ENCODE data around the gene JAK1. TPM values are rescaled to one million over a fixed set of nuclear protein-coding genes. Genes with fewer than 3 reads are reported as not detected.

JAK1 gene
- total and polyA plus RNA-seq, 9 of the 15 experiments (the other 6 are each of a cell fraction or from before 2014, with no cell fraction given) = 9.7 to 44.1 (median 42.5) TPM

DNA sequence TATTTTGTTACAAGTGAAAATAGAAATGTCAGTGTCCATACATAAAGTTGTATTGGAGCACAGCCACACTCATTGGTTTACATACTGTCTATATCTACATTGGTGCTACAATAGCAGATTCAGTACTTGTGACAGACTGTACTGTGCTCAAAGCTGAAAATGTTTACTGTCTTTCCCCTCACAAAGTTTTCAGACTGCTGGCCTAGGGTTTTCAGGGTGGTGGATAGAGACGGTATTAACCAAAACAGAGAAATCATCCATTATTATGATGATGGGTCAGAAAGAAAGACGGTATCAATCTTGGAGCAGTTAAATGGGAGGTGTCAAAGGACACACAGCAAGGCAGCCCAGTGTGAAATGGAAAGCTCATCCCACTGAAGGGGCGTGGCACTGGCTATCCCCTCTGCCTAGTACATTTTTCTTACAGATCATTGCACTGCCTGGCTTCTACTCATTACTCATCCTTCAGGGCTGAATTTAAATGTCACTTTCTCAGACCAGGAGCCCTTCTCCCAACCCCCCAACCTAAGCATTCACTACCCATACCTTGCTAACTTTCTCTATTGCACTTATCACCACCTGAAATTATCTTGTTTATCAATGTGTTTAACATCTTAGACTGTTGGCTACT, 10.2 kb downstream of the JAK1 start (continued):
- TF ChIP-seq SMARCA4 (IDR thresholded peaks at IDR 0.05) (0 out of 2 replicates have a peak, but pooled peaks have one; percentile 47), MEIS2 (IDR thresholded peaks at IDR 0.05; ENCODE audit: partially characterized antibody) (peak; percentile 83), POLR2AphosphoS2 (IDR thresholded peaks at IDR 0.05; ENCODE audit: low read length) (no peak), JUND (IDR thresholded peaks at IDR 0.05; ENCODE audit: borderline replicate concordance, low read depth, low read length) (peak; percentile 44; the same call in 1 of the 2 replicates), JUND (tag; IDR thresholded peaks at IDR 0.05; ENCODE audit: borderline replicate concordance, low read depth, low read length) (0 out of 3 replicates have a peak, but pooled peaks have one; percentile 16), L3MBTL2 (IDR thresholded peaks at IDR 0.05) (peak; percentile 32; the same call in 1 of the 2 replicates), KLF13 (tag; IDR thresholded peaks at IDR 0.05; ENCODE audit: borderline replicate concordance, low read depth) (0 out of 2 replicates have a peak, but pooled peaks have one; percentile 47), JUN (IDR thresholded peaks at IDR 0.05; ENCODE audit: borderline replicate concordance, low read depth, low read length) (peak; percentile 60; the same call in 1 of the 2 replicates), JUN (CRISPR knock-in tag; IDR thresholded peaks at IDR 0.05; ENCODE audit: borderline replicate concordance) (no peak), SMARCC2 (IDR thresholded peaks at IDR 0.05; ENCODE audit: low read depth) (0 out of 2 replicates have a peak, but pooled peaks have one; percentile 35), SP2 (IDR thresholded peaks at IDR 0.05; ENCODE audit: extremely low read depth, low read depth, low read length, poor library complexity, severe bottlenecking) (no peak), RCOR1 (IDR thresholded peaks at IDR 0.05; ENCODE audit: borderline replicate concordance in 1 of 2, low read depth in 2 of 2, low read length in 2 of 2) (0 out of 4 replicates have a peak, but pooled peaks of 1 of the 2 experiments have one; percentile 48), NRF1 (conservative IDR thresholded peaks at IDR 0.05 in 1 of 2, IDR thresholded peaks at IDR 0.05 in 1 of 2) (0 out of 4 replicates have a peak, but pooled peaks of 1 of the 2 experiments have one; percentile 15), FOSL1 (tag; conservative IDR thresholded peaks at IDR 0.05) (peak; percentile 33), CTBP1 (IDR thresholded peaks at IDR 0.05; ENCODE audit: borderline replicate concordance) (peak; percentile 15; the same call in 1 of the 2 replicates), PHF21A (IDR thresholded peaks at IDR 0.05; ENCODE audit: borderline replicate concordance, low read depth) (no peak), ATF7 (IDR thresholded peaks at IDR 0.05) (peak; percentile 44; the same call in 1 of the 2 replicates), ZNF431 (CRISPR knock-in tag; IDR thresholded peaks at IDR 0.05) (no peak)
- TF ChIP-seq, protein P1, sequence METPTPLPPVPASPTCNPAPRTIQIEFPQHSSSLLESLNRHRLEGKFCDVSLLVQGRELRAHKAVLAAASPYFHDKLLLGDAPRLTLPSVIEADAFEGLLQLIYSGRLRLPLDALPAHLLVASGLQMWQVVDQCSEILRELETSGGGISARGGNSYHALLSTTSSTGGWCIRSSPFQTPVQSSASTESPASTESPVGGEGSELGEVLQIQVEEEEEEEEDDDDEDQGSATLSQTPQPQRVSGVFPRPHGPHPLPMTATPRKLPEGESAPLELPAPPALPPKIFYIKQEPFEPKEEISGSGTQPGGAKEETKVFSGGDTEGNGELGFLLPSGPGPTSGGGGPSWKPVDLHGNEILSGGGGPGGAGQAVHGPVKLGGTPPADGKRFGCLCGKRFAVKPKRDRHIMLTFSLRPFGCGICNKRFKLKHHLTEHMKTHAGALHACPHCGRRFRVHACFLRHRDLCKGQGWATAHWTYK (CRISPR knock-in tag; IDR thresholded peaks at IDR 0.05) = no peak
- TF ChIP-seq, protein P2, sequence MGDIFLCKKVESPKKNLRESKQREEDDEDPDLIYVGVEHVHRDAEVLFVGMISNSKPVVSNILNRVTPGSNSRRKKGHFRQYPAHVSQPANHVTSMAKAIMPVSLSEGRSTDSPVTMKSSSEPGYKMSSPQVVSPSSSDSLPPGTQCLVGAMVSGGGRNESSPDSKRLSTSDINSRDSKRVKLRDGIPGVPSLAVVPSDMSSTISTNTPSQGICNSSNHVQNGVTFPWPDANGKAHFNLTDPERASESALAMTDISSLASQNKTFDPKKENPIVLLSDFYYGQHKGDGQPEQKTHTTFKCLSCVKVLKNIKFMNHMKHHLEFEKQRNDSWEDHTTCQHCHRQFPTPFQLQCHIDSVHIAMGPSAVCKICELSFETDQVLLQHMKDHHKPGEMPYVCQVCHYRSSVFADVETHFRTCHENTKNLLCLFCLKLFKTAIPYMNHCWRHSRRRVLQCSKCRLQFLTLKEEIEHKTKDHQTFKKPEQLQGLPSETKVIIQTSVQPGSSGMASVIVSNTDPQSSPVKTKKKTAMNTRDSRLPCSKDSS (IDR thresholded peaks at IDR 0.05; ENCODE audit: low read depth, partially characterized antibody) = no peak
- TF ChIP-seq, protein P3, sequence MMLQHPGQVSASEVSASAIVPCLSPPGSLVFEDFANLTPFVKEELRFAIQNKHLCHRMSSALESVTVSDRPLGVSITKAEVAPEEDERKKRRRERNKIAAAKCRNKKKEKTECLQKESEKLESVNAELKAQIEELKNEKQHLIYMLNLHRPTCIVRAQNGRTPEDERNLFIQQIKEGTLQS (IDR thresholded peaks at IDR 0.05) = peak; percentile 75
- TF ChIP-seq, protein P3 (CRISPR knock-in tag; conservative IDR thresholded peaks at IDR 0.05) = no peak
- TF ChIP-seq, protein P4, sequence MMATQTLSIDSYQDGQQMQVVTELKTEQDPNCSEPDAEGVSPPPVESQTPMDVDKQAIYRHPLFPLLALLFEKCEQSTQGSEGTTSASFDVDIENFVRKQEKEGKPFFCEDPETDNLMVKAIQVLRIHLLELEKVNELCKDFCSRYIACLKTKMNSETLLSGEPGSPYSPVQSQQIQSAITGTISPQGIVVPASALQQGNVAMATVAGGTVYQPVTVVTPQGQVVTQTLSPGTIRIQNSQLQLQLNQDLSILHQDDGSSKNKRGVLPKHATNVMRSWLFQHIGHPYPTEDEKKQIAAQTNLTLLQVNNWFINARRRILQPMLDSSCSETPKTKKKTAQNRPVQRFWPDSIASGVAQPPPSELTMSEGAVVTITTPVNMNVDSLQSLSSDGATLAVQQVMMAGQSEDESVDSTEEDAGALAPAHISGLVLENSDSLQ (IDR thresholded peaks at IDR 0.05) = peak; percentile 47; the same call in 1 of the 2 replicates

All from K562 (cell line).